K562 (cell line): ENCODE measurements around the gene ZMIZ1. TPM values are rescaled to one million over a fixed set of nuclear protein-coding genes. Genes with fewer than 3 reads are reported as not detected.
A peak's percentile ranks its signal among the peaks of the same experiment; 100 is the strongest.

Experiments used
- ATF2 ChIP-seq: sonication (generic); formaldehyde crosslinking; IDR thresholded peaks from 2 replicates; pipeline ENCODE4 v1.8.1; 2022; ENCODE audit warnings: missing genetic modification reagents
- BRD9 ChIP-seq: fragments of 450-650 bp; IDR thresholded peaks from 2 replicates; pipeline ENCODE4 v1.6.1; 2018; ENCODE audit warnings: low read depth; ENCODE audit not compliant: partially characterized antibody
- GTF2F1 ChIP-seq: IDR thresholded peaks from 2 replicates; pipeline ENCODE4 v1.6.1; 2011; ENCODE audit warnings: low read depth, low read length, improper control_type of control experiment
- KDM1A ChIP-seq, 2 experiments: fragments of 450-650 bp; IDR thresholded peaks; 2 replicates each; pipeline ENCODE4 v1.6.1; 2016; ENCODE audit warnings: mild to moderate bottlenecking in 2 of 2
- NKRF ChIP-seq: fragments of 450-650 bp; IDR thresholded peaks from 2 replicates; pipeline ENCODE4 v1.6.1; 2016; ENCODE audit warnings: borderline replicate concordance
- TARDBP ChIP-seq: fragments of 450-650 bp; IDR thresholded peaks from 2 replicates; pipeline ENCODE4 v1.6.1; 2016
- WHSC1 ChIP-seq: IDR thresholded peaks from one replicate; pipeline ENCODE4 v1.6.1; 2012; ENCODE audit warnings: low read length, control low read depth, inconsistent platforms
- XRCC4 ChIP-seq: IDR thresholded peaks from one replicate; pipeline ENCODE4 v1.6.1; 2011; ENCODE audit not compliant: insufficient read depth, insufficient read length; ENCODE audit errors: extremely low read depth
- ZBED1 ChIP-seq: IDR thresholded peaks from 2 replicates; pipeline ENCODE4 v1.6.1; 2014
- ZBTB12 ChIP-seq: fragments of 250-450 bp; sonication (Bioruptor Pico); IDR thresholded peaks from 2 replicates; pipeline ENCODE4 v1.4.0; 2020
- ZMIZ1 ChIP-seq, 2 experiments: fragments of 150-350 bp in 1 of 2; IDR thresholded peaks; 2 replicates each; pipeline ENCODE4 v1.6.1; 2012 to 2016; ENCODE audit warnings: low read depth in 2 of 2, low read length in 2 of 2, mild to moderate bottlenecking in 1 of 2, moderate library complexity in 1 of 2
- ZNF551 ChIP-seq: fragments of 250-450 bp; sonication (Bioruptor Pico); IDR thresholded peaks from 2 replicates; pipeline ENCODE4 v1.5.0; 2021; ENCODE audit warnings: mild to moderate bottlenecking, moderate library complexity
- ZNF609 ChIP-seq: sonication (generic); formaldehyde crosslinking; IDR thresholded peaks from 2 replicates; pipeline ENCODE4 v1.8.1; 2023; ENCODE audit warnings: missing genetic modification reagents, mild to moderate bottlenecking, borderline replicate concordance
- ZNF644 ChIP-seq: fragments of 200-800 bp; sonication (Bioruptor generic); IDR thresholded peaks from 2 replicates; pipeline ENCODE4 v1.6.1; 2016; ENCODE audit warnings: low read depth, missing genetic modification characterization, missing compliant biosample characterization
- polyA plus RNA-seq, 8 experiments: library from polyadenylated mRNA; depleted of rRNA in 4 of 8; stranded (reverse) in 5 of 8; unstranded in 3 of 8; fragments of >200 nt; fragmentation: Nextera tagmentation in 2 of 8; fragmentation: Illumina TruSeq in 1 of 8; extraction: Ambion mirVana in 2 of 8; extraction: Trizol in 1 of 8; gene quantifications; 2 replicates each; pipeline versions ENCODE4 v1.2.1 to v1.2.3, GENCODE V29; 2011 to 2014; ENCODE audit warnings: inconsistent platforms in 1 of 8, missing spikeins in 1 of 8
- total RNA-seq, 7 experiments: library from RNA; depleted of rRNA in 6 of 7; stranded (reverse); fragments of >200 nt in 6 of 7; fragmentation: Illumina TruSeq in 2 of 7; extraction: Trizol in 2 of 7; gene quantifications; 2 replicates each; pipeline versions ENCODE4 v1.2.1 to v1.2.3, GENCODE V29; 2011 to 2021; ENCODE audit warnings: low replicate concordance in 1 of 7

The ZMIZ1 gene
- total and polyA plus RNA-seq, 9 of the 15 experiments (the other 6 are each of a cell fraction or from before 2014, with no cell fraction given): 1.0 to 37.3 (median 4.3) TPM

GRCh38 chr10:79149662-79150443, 81.1 kb downstream of the ZMIZ1 start (continued):
- TF ChIP-seq ZBTB12: no peak; the same call in 1 of the 2 replicates
- TF ChIP-seq ZNF551 (CRISPR knock-in tag): no peak
- no peak for TF ChIP-seq WHSC1
- TF ChIP-seq ZNF644 (tag): no peak; the same call in 1 of the 2 replicates
- 0 out of 2 replicates have a peak, but pooled peaks have one; percentile 13 for TF ChIP-seq TARDBP
- TF ChIP-seq KDM1A (IDR thresholded peaks at IDR 0.05): peak in 1 of 2 experiments; percentile 38; a peak in 1 of 4 replicates
- no peak for TF ChIP-seq ZBED1
- TF ChIP-seq ZMIZ1 (IDR thresholded peaks at IDR 0.05; ENCODE audit: low read depth in 2 of 2, low read length in 2 of 2): peak in 1 of 2 experiments; percentile 30; a peak in 1 of 4 replicates
- TF ChIP-seq ATF2 (CRISPR knock-in tag): no peak
- no peak for TF ChIP-seq XRCC4
- TF ChIP-seq ZNF609 (CRISPR knock-in tag): no peak
- TF ChIP-seq BRD9: peak; percentile 18
- no peak for TF ChIP-seq NKRF
- no peak for TF ChIP-seq GTF2F1
